Activated CD8-positive, alpha-beta memory T cell treated with anti-CD3 and anti-CD28 coated beads, Interleukin-2, amount 10 ng/mL, durations not matched to agents 7 days and 5 days (primary cell): ENCODE data around the gene TAS1R1. TPM values are rescaled to one million over a fixed set of nuclear protein-coding genes. Genes with fewer than 3 reads are reported as not detected.

ENCODE experiments used
- total RNA-seq, 2 experiments: library from RNA; stranded (reverse); gene quantifications; one replicate each; pipeline ENCODE4 v1.2.3, GENCODE V29; 2021

TAS1R1 gene
- total RNA-seq, 2 experiments from 2014 or later: not detected

Other genes starting within 250 kb of the TAS1R1 start
- gene ACOT7, start 161.5 kb upstream of the TAS1R1 start, total RNA-seq: 10 to 100 TPM; 81.3 to 87.0 TPM
- under 1 TPM in 1 of 2 experiments, not detected in 1; 0.52 TPM for gene HES2, start 135.4 kb upstream of the TAS1R1 start, total RNA-seq
- under 1 TPM; 0.32 to 0.89 TPM for gene ESPN, start 130.5 kb upstream of the TAS1R1 start, total RNA-seq
- 10 to 100 TPM; 54.3 to 71.6 TPM for gene TNFRSF25, start 89.1 kb upstream of the TAS1R1 start, total RNA-seq
- gene PLEKHG5, start 63.6 kb upstream of the TAS1R1 start, total RNA-seq: 1 to 10 TPM; 1.1 to 1.7 TPM
- 10 to 100 TPM; 32.5 to 39.1 TPM for gene NOL9, start 794 bp upstream of the TAS1R1 start, total RNA-seq
- gene ZBTB48, start 24.7 kb downstream of the TAS1R1 start, total RNA-seq: 10 to 100 TPM; 30.7 to 37.4 TPM
- 10 to 100 TPM; 23.9 to 28.2 TPM for gene KLHL21, start 47.6 kb downstream of the TAS1R1 start, total RNA-seq
- gene PHF13, start 58.4 kb downstream of the TAS1R1 start, total RNA-seq: 10 to 100 TPM; 10.7 to 15.9 TPM
- 10 to 100 TPM; 24.3 to 24.4 TPM for gene THAP3, start 69.6 kb downstream of the TAS1R1 start, total RNA-seq
- 10 to 100 TPM; 45.4 to 51.0 TPM for gene DNAJC11, start 146.5 kb downstream of the TAS1R1 start, total RNA-seq
- 10 to 100 TPM; 42.8 to 43.2 TPM for gene CAMTA1, start 230.1 kb downstream of the TAS1R1 start, total RNA-seq